ENCODE data around the gene ZRANB1.

The ZRANB1 gene

DNA sequence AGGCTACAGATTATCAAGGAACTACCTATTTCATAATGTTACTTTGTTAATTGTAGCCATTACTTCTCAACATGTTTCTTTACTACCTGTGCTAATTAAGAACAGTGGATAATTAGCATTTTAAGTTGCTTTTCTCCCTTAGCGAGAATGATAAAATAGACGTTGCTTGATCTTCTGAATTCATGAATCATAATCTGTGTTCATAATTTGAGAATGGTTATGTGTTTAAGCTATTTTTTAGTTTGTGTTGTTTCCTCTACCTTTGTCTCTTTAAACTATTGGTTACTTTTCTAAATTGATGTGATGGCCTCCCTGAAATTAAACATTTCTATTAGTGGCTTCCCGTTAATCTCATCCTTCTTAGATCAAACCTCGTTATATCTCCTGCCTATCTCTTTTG, at the start of gene ZRANB1:
Gene ZRANB1, plus strand, starts transcription at position 301 of the 400 bp plus-strand sequence. CDS start 371 bp downstream, outside the sequence.
- no peak for DNase-seq (ENCODE audit: low read depth)
- H3K4me3 ChIP-seq (ENCODE audit: low read length), result no peak within 1 kb of the TSS
- TF ChIP-seq, protein P1, sequence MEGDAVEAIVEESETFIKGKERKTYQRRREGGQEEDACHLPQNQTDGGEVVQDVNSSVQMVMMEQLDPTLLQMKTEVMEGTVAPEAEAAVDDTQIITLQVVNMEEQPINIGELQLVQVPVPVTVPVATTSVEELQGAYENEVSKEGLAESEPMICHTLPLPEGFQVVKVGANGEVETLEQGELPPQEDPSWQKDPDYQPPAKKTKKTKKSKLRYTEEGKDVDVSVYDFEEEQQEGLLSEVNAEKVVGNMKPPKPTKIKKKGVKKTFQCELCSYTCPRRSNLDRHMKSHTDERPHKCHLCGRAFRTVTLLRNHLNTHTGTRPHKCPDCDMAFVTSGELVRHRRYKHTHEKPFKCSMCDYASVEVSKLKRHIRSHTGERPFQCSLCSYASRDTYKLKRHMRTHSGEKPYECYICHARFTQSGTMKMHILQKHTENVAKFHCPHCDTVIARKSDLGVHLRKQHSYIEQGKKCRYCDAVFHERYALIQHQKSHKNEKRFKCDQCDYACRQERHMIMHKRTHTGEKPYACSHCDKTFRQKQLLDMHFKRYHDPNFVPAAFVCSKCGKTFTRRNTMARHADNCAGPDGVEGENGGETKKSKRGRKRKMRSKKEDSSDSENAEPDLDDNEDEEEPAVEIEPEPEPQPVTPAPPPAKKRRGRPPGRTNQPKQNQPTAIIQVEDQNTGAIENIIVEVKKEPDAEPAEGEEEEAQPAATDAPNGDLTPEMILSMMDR (IDR thresholded peaks at IDR 0.05; ENCODE audit: insufficient read depth, low read depth, low read length, missing control alignments), result no peak

DNA sequence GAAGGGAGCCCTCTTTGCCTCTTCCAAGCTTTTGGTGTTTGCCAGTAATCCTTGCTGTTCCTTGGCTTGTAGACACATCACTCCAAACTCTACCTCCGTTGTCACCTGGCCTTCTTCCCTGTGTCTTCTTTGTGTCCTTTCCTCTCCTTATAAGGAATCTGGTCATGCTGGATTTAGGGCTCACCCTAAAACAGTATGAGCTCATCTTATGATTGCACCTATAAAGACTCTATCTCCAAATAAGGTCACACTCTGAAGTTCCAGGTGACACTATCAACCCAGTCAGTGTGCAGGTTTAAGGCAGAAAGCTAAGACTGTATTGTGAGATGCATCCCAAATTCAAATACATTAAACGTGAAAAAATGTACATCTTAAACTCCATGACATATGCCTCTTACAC, 49.0 kb upstream of the ZRANB1 start:
- peak; percentile 52 for DNase-seq (ENCODE audit: low read depth)
- TF ChIP-seq, protein P1 (IDR thresholded peaks at IDR 0.05; ENCODE audit: insufficient read depth, low read depth, low read length, missing control alignments), result no peak
- no peak overlapping the region for H3K4me3 ChIP-seq (ENCODE audit: low read length)

DNA sequence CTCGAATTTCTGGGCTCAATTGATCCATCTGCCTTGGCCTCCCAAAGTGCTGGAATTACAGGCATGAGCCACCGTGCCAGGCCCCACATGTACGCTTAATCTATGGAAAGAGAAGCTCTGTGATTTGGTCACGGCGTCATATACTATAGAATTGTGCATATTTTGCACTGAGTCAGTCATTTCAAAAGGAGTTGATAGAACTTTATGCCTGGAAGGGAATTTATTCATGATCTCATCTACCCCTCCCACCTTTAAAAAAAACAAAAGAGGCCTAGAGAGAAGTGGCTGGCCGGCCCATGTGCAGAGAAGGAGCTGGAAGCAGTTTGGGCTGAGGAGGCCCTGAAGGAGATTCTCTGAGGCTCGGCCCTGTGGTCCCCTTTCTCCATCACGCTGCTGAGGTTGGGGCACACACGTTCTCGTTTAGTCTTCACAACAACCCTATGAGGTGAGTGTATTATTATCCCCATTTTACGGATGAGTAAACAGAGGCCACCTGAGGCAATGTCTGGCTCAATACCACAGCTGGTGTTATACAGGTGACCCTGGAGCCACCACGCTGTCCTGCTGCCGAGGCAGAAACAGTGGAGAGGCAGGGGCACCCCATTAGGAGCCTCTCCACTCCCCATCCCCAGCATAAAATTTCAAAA, 47.2 kb upstream of the ZRANB1 start:
- H3K4me3 ChIP-seq (ENCODE audit: low read length), result no peak overlapping the region
- DNase-seq (ENCODE audit: low read depth), result peak; percentile 57
- TF ChIP-seq, protein P1 (IDR thresholded peaks at IDR 0.05; ENCODE audit: insufficient read depth, low read depth, low read length, missing control alignments), result no peak

DNA sequence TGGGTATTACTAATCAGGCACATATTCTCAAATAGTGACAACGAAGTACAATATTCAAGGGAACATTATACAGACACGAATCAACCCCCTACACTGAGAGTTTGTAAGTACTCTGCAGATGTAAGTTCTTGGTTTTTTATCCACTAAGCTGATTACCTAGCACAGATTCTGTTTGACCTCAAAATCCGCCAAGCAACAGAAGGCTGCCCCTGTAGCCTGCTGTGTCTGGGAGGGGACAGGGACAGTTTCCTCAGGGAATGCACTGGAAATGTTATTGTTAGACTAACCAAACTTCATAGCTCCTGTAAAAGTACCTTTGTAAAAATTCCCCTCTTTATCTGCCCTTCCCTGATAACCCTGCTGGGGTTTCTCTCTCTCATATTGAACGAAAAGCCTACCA, 45.2 kb upstream of the ZRANB1 start:
- H3K4me3 ChIP-seq (ENCODE audit: low read length), result no peak overlapping the region
- TF ChIP-seq, protein P1 (IDR thresholded peaks at IDR 0.05; ENCODE audit: insufficient read depth, low read depth, low read length, missing control alignments), result no peak
- no peak for DNase-seq (ENCODE audit: low read depth)

DNA sequence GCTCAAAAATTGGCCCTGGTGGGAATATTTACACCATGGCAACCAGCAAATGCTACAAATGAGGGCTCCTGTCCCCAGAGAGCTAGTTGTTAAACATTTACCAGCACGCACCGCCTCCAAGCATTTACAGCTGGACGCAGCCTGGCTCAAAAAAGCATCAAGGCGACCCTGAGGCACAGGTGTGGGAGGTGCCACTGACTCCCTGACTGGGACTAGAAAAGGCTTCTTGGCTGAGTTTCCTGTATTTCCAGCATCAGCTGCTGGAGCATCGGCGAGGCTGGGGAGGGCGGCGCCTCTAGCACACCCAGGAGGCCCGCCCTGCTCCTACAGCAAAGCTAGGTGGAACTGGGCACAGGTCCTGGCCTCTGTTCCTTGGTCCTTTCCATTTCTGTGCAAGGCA, 43.5 kb upstream of the ZRANB1 start:
- peak; percentile 38 for DNase-seq (ENCODE audit: low read depth)
- no peak overlapping the region for H3K4me3 ChIP-seq (ENCODE audit: low read length)

DNA sequence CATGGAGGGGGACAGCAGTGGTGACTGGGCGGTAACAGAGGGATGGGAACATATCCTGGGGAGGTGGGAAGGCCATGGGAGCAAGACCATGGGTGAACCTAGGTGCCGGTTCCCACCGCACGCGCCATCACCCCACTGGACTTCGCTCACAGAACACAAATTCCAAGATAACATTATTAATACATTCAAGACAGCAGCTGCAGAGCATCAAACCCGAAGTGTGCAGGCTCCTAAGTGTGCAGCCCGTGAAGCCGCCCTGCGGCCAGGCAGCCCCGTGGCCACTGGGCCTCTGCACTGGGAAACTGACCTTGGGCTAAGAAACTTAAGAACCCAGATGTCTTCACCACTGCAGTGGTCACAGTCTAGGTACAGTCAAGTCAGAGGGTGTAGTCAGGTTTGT, 42.8 kb upstream of the ZRANB1 start:
- TF ChIP-seq, protein P1 (IDR thresholded peaks at IDR 0.05; ENCODE audit: insufficient read depth, low read depth, low read length, missing control alignments), result no peak
- DNase-seq (ENCODE audit: low read depth), result no peak
- no peak overlapping the region for H3K4me3 ChIP-seq (ENCODE audit: low read length)

More for the DNA sequence above, 43.5 kb upstream of the ZRANB1 start:
- TF ChIP-seq, protein P1 (IDR thresholded peaks at IDR 0.05; ENCODE audit: insufficient read depth, low read depth, low read length, missing control alignments), result no peak

DNA sequence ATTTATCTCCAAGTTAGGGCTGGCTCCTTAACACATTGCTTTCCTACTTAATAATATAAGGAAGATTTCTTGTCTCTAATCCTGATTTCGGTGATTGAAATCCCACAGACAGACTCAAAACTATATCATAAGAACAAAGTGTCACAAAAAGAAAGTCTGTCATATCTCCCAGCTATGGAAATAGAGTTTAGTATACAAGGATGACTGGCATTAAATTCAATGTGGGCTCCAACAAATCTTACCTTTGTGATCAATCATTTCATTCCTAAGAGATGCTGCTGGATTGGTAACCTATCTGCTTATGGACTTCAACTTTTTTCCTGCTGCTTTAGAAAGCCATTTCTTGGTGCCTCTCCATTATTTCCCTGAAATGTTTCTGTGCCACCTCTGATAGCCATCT, 39.5 kb upstream of the ZRANB1 start:
- H3K4me3 ChIP-seq (ENCODE audit: low read length), result no peak overlapping the region
- TF ChIP-seq, protein P1 (IDR thresholded peaks at IDR 0.05; ENCODE audit: insufficient read depth, low read depth, low read length, missing control alignments), result no peak
- DNase-seq (ENCODE audit: low read depth), result no peak
